ENCODE measurements around the gene ITIH3. TPM values are rescaled to one million over a fixed set of nuclear protein-coding genes. Genes with fewer than 3 reads are reported as not detected.

ITIH3 gene
- total RNA-seq, 2 experiments from 2014 or later, result not detected

DNA sequence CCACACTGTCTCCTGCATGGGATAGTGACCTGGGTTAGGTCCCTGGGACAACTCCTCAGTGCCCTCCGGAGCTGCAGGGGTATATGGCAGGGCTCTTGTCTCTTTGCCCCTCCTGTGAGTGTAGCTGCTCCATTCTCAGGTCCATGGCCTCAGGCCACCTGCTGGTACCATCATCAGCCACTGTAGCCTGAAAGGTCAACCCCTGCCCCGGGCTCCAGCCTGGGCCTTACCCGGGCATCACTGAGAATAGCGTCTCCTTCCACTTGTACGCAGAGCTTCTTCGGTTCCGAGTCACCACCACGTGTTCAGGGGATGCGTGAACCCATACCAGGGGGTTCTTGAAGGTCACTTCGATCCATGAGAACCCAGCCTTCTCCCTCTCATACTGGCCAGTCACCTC lies 22.1 kb downstream of the ITIH3 start:
- no peak overlapping the region for H3K4me3 ChIP-seq (ENCODE audit: low read length)
- H3K27ac ChIP-seq (ENCODE audit: low read depth in 1 of 2, low read length in 2 of 2), result no peak overlapping the region
- POLR2A ChIA-PET, result no interaction called here
- TF ChIP-seq, protein P1, sequence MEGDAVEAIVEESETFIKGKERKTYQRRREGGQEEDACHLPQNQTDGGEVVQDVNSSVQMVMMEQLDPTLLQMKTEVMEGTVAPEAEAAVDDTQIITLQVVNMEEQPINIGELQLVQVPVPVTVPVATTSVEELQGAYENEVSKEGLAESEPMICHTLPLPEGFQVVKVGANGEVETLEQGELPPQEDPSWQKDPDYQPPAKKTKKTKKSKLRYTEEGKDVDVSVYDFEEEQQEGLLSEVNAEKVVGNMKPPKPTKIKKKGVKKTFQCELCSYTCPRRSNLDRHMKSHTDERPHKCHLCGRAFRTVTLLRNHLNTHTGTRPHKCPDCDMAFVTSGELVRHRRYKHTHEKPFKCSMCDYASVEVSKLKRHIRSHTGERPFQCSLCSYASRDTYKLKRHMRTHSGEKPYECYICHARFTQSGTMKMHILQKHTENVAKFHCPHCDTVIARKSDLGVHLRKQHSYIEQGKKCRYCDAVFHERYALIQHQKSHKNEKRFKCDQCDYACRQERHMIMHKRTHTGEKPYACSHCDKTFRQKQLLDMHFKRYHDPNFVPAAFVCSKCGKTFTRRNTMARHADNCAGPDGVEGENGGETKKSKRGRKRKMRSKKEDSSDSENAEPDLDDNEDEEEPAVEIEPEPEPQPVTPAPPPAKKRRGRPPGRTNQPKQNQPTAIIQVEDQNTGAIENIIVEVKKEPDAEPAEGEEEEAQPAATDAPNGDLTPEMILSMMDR (IDR thresholded peaks at IDR 0.05), result no peak
- no peaks in the 10 kb centered on the region for H3K27me3 ChIP-seq (ENCODE audit: control insufficient read depth in 1 of 2, insufficient read depth in 2 of 2, low read length in 2 of 2)
- H3K4me1 Mint-ChIP-seq (ENCODE audit: low read depth), result no peaks in the 10 kb centered on the region
- no peak overlapping the region for H3K4me3 Mint-ChIP-seq
- no peaks in the 10 kb centered on the region for H3K36me3 ChIP-seq (ENCODE audit: insufficient read depth, low read length)
- intact Hi-C loops (cut with DNase I, micrococcal nuclease), result no loop called here
- no peaks in the 10 kb centered on the region for H3K9me3 Mint-ChIP-seq
- no peak overlapping the region for H3K27ac Mint-ChIP-seq
- no peaks in the 10 kb centered on the region for H3K27me3 Mint-ChIP-seq
- CTCF ChIA-PET, result no interaction called here
- ATAC-seq (ENCODE audit: poor library complexity), result no peak
- H3K4me1 ChIP-seq (ENCODE audit: insufficient read depth, low read length), result no peaks in the 10 kb centered on the region
- H3K36me3 Mint-ChIP-seq (ENCODE audit: low read depth), result peaks cover 5% of the 10 kb centered on the region
- no peaks in the 10 kb centered on the region for H3K9me3 ChIP-seq (ENCODE audit: control insufficient read depth in 1 of 2, insufficient read depth in 1 of 2, low read length in 2 of 2)
- no peak for DNase-seq

DNA sequence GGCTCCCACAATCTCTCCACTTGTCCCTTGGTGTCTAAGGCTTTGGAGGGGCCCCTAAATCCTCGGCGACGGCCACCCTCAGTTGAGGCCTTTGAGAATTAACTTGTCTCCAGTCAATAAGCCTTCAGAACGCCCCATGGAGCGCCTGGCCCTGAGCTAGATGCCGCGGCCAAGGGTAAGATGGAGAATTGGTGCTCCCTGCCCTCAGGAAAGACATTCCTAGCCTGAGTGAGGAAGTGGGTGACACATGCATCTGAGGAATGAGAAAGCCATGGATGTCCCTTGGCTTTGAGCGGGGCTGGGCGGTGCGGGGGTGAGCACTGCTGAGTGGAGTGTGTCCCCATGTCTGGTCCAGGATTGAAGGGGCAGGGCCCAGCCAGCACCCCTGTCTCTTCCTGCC lies 22.6 kb downstream of the ITIH3 start:
- Histone ChIP-seq H3K9me3 (ENCODE audit: control insufficient read depth in 1 of 2, insufficient read depth in 1 of 2, low read length in 2 of 2) (no peaks in the 10 kb centered on the region), H3K27ac (ENCODE audit: low read depth in 1 of 2, low read length in 2 of 2) (no peak overlapping the region), H3K4me3 (ENCODE audit: low read length) (no peak overlapping the region), H3K4me1 (ENCODE audit: insufficient read depth, low read length) (no peaks in the 10 kb centered on the region), H3K27me3 (ENCODE audit: control insufficient read depth in 1 of 2, insufficient read depth in 2 of 2, low read length in 2 of 2) (no peaks in the 10 kb centered on the region), H3K36me3 (ENCODE audit: insufficient read depth, low read length) (no peaks in the 10 kb centered on the region)
- H3K4me1 Mint-ChIP-seq (ENCODE audit: low read depth), result no peaks in the 10 kb centered on the region
- no peaks in the 10 kb centered on the region for H3K27me3 Mint-ChIP-seq
- ChIA-PET POLR2A (no interaction called here), CTCF (no interaction called here)
- peaks cover 5% of the 10 kb centered on the region for H3K36me3 Mint-ChIP-seq (ENCODE audit: low read depth)
- no peak for ATAC-seq (ENCODE audit: poor library complexity)
- H3K9me3 Mint-ChIP-seq, result no peaks in the 10 kb centered on the region
- no peak overlapping the region for H3K4me3 Mint-ChIP-seq
- TF ChIP-seq, protein P1 (IDR thresholded peaks at IDR 0.05), result no peak
- DNase-seq, result no peak
- H3K27ac Mint-ChIP-seq, result no peak overlapping the region
- intact Hi-C loops (cut with DNase I, micrococcal nuclease), result no loop called here

DNA sequence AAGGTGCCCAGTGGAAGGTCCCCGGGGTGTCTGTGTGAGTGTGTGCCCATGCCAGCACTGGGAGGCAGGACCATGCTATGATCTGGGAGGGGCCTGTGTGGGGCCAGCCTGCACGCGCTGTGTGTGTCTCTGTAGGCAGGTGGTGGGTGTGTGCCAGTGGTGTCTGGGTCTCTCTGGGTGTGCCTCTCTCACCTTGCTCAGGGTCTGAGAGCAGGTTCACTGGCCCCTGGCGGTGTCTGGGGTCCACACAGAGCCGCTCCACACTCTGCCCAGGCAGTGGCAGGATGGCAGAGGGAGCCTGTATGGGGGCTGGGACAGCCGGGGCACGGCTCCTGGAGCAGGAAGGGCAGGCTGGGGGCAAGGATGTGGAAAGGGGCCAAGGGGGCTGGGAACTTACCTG lies 23.3 kb downstream of the ITIH3 start:
- H3K27me3 Mint-ChIP-seq, result no peaks in the 10 kb centered on the region
- H3K36me3 Mint-ChIP-seq (ENCODE audit: low read depth), result peaks cover 5% of the 10 kb centered on the region
- Histone ChIP-seq H3K27ac (ENCODE audit: low read depth in 1 of 2, low read length in 2 of 2) (no peak overlapping the region), H3K9me3 (ENCODE audit: control insufficient read depth in 1 of 2, insufficient read depth in 1 of 2, low read length in 2 of 2) (no peaks in the 10 kb centered on the region), H3K27me3 (ENCODE audit: control insufficient read depth in 1 of 2, insufficient read depth in 2 of 2, low read length in 2 of 2) (no peaks in the 10 kb centered on the region), H3K4me1 (ENCODE audit: insufficient read depth, low read length) (no peaks in the 10 kb centered on the region), H3K4me3 (ENCODE audit: low read length) (no peak overlapping the region), H3K36me3 (ENCODE audit: insufficient read depth, low read length) (no peaks in the 10 kb centered on the region)
- POLR2A ChIA-PET, result no interaction called here
- H3K4me1 Mint-ChIP-seq (ENCODE audit: low read depth), result no peaks in the 10 kb centered on the region
- no peaks in the 10 kb centered on the region for H3K9me3 Mint-ChIP-seq
- intact Hi-C loops (cut with DNase I, micrococcal nuclease), result no loop called here
- TF ChIP-seq, protein P1 (IDR thresholded peaks at IDR 0.05), result no peak
- CTCF ChIA-PET, result no interaction called here
- no peak for ATAC-seq (ENCODE audit: poor library complexity)
- no peak for DNase-seq
- no peak overlapping the region for H3K4me3 Mint-ChIP-seq
- H3K27ac Mint-ChIP-seq, result no peak overlapping the region
